WI38 (cell line): ENCODE results near the gene KCNH1.

Source experiments
- H3K4me3 ChIP-seq: 2 replicates; pipeline ENCODE4 v1.5.1; 2011; ENCODE audit warnings: low read depth, mild to moderate bottlenecking, control low read depth, low read length
- TF ChIP-seq, protein P1 (sequence below): IDR thresholded peaks from 2 replicates; pipeline ENCODE4 v1.5.1; 2012; ENCODE audit warnings: low read depth, mild to moderate bottlenecking, control low read depth, low read length

Gene KCNH1

DNA sequence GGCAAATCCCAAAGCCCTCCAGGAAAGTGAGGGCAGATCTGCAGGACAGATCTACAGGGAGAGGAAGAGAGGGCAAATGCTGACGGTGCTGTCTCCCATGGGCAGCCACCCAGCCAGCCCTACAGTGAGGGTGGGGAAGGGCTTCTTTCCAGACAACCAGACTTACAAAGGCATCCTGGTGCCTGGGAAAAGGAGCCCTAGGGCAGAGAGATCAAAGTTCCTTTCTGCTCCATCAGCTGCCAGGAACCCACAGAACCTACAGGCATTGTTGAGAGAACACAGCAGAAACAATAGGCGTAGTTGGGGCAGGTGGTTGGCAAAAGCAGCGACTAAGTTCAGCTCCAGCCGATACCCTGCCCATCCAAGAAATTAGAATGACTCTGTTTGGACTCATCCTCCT, 332.4 kb downstream of the KCNH1 start:
- H3K4me3 ChIP-seq = no peak overlapping the region
- TF ChIP-seq, protein P1, sequence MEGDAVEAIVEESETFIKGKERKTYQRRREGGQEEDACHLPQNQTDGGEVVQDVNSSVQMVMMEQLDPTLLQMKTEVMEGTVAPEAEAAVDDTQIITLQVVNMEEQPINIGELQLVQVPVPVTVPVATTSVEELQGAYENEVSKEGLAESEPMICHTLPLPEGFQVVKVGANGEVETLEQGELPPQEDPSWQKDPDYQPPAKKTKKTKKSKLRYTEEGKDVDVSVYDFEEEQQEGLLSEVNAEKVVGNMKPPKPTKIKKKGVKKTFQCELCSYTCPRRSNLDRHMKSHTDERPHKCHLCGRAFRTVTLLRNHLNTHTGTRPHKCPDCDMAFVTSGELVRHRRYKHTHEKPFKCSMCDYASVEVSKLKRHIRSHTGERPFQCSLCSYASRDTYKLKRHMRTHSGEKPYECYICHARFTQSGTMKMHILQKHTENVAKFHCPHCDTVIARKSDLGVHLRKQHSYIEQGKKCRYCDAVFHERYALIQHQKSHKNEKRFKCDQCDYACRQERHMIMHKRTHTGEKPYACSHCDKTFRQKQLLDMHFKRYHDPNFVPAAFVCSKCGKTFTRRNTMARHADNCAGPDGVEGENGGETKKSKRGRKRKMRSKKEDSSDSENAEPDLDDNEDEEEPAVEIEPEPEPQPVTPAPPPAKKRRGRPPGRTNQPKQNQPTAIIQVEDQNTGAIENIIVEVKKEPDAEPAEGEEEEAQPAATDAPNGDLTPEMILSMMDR = no peak

DNA sequence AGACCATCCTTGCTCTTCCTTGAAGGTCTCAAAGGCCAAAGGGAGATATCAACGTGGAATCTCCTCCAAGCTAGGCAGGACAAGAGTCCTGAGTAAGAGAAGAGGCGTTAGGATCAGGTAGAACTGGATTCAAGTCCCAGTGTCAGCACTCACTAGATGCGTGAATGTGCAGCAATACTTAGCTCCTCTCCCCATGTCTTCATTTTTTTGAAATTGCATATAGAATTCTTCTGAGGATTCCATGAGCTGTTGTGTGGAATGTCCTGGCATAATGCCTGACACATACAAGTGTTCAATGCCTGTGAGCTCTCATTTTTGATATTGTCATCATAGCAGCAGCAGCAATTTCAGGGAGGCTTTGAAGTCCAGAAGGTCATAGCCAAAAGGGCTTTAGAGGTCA, 333.2 kb downstream of the KCNH1 start:
- TF ChIP-seq, protein P1 = no peak
- H3K4me3 ChIP-seq = no peak overlapping the region

DNA sequence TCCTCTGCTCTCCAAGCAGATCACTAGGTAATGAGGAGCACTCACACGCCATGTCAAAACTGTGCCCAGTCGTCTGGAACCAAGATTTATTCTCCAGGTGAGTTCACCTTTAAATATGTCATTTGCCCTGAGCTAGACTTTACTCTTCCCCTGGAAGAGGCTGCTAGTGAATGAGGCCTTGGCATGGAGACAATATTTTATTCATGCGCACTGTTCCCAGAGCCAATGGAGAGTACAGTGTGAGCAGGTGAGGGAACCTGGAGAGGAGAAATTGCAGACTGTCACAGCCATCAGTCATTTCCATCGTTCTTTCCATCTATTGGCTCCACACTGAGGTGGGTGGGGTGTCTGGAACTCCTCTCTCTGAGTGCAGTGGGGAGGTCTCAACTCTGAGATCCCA, 333.6 kb downstream of the KCNH1 start:
- H3K4me3 ChIP-seq = no peak overlapping the region
- TF ChIP-seq, protein P1 = no peak

DNA sequence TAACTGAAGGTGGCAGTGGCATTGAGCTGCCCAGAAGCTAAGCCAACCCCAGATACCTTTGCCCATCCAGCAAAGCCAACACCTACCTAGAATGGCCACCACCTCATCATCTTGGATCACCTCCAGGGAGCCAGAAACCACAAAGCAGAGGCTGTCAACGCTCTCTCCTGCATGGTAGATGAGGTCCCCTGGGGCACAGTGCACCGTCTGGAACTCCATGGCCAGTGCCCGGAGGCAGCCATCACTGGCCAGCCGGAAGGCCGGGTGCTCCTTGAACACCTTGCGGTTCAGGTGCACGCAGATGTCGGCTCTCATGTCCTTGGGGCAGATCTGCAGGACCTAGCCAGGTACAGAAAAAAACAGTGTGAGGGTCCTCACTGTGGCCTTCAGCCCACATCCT, 336.5 kb downstream of the KCNH1 start:
- TF ChIP-seq, protein P1 = no peak
- no peak overlapping the region for H3K4me3 ChIP-seq

DNA sequence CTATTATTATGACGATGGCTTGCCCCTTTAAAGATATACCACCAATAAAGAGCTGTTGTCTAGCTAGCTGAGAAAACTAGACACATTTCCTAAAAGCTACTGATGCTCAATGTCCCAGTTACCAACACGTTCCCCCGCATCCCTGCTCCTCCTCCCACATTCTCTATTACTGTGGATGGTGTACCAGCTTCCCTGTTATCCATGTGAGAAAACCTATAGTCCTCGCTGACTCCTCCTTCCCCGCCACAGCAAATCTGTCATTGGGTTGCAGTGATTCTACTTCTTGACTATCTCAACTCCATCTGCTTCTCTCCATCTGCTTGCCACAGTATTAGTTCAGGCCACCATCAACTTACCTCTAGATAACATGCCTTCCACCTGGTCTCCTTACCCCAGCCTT, 337.5 kb downstream of the KCNH1 start:
- no peak overlapping the region for H3K4me3 ChIP-seq
- TF ChIP-seq, protein P1 = no peak

DNA sequence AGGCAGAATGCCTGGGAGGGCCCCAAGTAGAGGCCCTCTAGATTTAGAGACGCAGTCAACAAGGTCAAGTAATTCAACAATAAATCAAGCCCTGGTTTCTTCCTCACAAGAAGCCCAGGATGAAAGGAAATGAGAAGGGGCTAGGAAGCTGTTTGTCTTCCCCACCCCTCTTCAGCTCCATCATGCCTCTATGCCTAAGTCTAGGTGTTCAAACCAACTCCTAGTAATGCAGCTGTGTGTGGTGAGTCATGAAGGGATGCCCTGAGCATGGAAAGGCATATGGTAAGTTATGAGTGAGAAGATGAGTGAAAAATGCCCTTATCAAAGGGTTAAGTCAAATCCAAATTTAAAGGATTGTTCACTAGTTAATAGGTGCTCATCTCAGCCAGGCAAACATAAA, 339.5 kb downstream of the KCNH1 start:
- TF ChIP-seq, protein P1 = no peak

DNA sequence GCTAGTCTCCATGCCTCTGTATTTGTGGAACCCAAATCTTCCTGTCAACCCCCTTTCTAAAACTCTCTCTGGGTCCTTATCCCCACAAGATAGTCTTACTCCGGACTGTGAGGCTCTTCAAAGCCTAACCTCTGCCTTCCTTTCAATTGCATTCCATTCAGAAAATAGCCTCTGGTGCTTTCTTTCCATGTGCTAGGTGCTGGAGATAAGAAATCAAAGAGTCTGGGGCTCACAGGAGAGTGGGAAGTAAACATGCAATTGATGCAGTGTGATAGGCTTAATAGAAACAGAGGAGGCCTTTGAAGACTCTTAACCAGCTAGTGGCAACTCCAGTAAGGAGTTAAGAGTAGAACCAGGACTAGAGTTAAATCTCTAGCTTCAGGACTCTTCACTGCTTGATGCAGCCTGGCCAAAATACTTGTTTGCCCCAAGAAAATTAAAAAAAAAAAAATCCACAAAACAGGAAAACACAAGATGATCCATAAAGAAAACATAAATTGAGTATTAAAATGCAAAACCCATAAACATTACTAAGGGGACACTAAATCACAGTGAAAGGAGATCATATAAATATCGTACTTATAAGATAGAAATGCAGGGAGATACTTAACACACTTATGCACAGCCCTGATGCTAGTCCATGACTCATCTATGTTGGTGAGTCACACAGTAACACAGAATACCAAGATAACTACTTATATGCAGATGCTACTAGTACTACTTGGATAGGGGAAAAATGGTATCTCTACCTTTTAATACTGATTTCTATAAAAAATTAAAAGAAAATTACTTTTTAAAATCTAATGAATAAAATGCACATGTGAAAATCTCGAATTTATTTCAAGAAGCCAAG, 341.5 kb downstream of the KCNH1 start:
- TF ChIP-seq, protein P1 = no peak
- H3K4me3 ChIP-seq = no peak overlapping the region

More for the DNA sequence above, 339.5 kb downstream of the KCNH1 start:
- no peak overlapping the region for H3K4me3 ChIP-seq
